Kidney epithelial cell (primary cell): ENCODE results near the gene ATXN2. TPM values are rescaled to one million over a fixed set of nuclear protein-coding genes. Genes with fewer than 3 reads are reported as not detected.
"Not testable (repeated sequence)": the region's sequence is repeated elsewhere in the genome, so short reads cannot be mapped to it uniquely, and the experiment has no call there.

Experiments
- DNase-seq: peaks from one replicate; pipeline ENCODE4 v3.0.0-alpha.2; 2010; ENCODE audit warnings: low read depth
- H3K27me3 ChIP-seq: 2 replicates; pipeline ENCODE4 v1.6.0; 2011; ENCODE audit warnings: low read length; ENCODE audit not compliant: control insufficient read depth, insufficient read depth
- H3K36me3 ChIP-seq: 2 replicates; pipeline ENCODE4 v1.5.1; 2011; ENCODE audit warnings: low read length; ENCODE audit not compliant: control insufficient read depth, insufficient read depth
- H3K4me3 ChIP-seq: 2 replicates; pipeline ENCODE4 v1.5.1; 2011; ENCODE audit warnings: low read depth, mild to moderate bottlenecking, control low read depth, low read length
- total RNA-seq: library from RNA; depleted of rRNA; stranded (reverse); fragments of >200 nt; gene quantifications from 2 replicates; pipeline ENCODE4 v1.2.3, GENCODE V29; 2015
- TF ChIP-seq, protein P1 (sequence below): IDR thresholded peaks from 2 replicates; pipeline ENCODE4 v1.5.1; 2011; ENCODE audit warnings: mild to moderate bottlenecking, moderate library complexity, low read length, control low read depth, inconsistent platforms; ENCODE audit not compliant: insufficient read depth, poor library complexity, severe bottlenecking

Gene ATXN2
- total RNA-seq, 1 donor from 2014 or later: 26.3 TPM

DNA sequence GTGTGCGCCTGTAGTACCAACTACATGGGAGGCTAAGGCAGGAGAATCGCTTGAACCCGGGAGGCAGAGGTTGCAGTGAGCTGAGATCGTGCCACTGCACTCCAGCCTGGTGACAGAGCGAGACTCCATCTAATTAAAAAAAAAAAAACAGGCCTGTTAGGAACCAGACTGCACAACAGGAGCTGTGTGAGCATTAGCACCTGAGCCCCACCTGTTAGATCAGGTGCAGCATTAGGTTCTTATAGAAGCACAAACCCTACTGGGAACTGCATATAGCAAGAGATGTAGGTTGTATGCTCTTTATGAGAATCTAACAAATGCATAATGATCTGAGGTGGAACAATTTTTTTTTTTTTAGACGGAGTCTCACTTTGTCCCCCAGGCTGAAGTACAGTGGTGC is 8.6 kb downstream of the ATXN2 start:
- Histone ChIP-seq H3K4me3 (no peak overlapping the region), H3K36me3 (no peaks in the 10 kb centered on the region), H3K27me3 (no peaks in the 10 kb centered on the region)
- DNase-seq: no peak
- TF ChIP-seq, protein P1, sequence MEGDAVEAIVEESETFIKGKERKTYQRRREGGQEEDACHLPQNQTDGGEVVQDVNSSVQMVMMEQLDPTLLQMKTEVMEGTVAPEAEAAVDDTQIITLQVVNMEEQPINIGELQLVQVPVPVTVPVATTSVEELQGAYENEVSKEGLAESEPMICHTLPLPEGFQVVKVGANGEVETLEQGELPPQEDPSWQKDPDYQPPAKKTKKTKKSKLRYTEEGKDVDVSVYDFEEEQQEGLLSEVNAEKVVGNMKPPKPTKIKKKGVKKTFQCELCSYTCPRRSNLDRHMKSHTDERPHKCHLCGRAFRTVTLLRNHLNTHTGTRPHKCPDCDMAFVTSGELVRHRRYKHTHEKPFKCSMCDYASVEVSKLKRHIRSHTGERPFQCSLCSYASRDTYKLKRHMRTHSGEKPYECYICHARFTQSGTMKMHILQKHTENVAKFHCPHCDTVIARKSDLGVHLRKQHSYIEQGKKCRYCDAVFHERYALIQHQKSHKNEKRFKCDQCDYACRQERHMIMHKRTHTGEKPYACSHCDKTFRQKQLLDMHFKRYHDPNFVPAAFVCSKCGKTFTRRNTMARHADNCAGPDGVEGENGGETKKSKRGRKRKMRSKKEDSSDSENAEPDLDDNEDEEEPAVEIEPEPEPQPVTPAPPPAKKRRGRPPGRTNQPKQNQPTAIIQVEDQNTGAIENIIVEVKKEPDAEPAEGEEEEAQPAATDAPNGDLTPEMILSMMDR: no peak

DNA sequence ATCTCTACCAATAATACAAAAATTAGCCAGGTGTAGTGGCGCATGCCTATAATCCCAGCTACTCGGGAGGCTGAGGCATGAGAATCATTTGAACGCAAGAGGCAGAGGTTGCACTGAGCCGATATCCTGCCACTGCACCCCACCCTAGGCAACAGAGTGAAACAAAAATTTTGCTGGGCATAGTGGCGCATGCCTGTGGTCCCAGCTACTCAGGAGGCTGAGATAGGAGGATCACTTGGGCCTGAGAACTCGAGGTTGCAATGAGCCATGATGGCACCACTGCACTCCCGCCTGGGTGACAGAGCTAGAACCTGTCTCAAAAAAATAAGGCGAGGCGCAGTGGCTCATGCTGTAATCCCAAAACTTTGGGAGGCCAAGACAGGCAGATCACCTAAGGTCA is 9.5 kb downstream of the ATXN2 start:
- DNase-seq: no peak
- TF ChIP-seq, protein P1: no peak
- no peak overlapping the region for H3K4me3 ChIP-seq
- H3K27me3 ChIP-seq: no peaks in the 10 kb centered on the region
- no peaks in the 10 kb centered on the region for H3K36me3 ChIP-seq

DNA sequence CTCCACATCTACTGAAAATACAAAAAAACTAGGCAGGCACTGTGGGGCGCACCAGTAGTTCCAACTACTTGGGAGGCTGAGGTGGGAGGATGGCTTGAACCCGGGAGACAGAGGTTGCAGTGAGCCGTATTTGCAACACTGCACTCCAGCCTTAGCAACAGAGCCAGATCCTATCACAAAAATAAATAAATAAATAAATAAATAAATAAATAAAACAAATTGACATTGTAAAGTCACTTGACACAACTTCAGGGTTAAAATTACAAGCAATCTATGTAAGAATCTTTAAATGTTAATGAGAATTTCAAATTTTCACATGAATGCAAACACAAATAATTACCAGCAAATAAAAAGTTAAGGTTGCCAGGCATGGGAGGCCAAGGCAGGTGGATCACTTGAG is 11.1 kb downstream of the ATXN2 start:
- H3K36me3 ChIP-seq: no peaks in the 10 kb centered on the region
- TF ChIP-seq, protein P1: no peak
- DNase-seq: no peak

DNA sequence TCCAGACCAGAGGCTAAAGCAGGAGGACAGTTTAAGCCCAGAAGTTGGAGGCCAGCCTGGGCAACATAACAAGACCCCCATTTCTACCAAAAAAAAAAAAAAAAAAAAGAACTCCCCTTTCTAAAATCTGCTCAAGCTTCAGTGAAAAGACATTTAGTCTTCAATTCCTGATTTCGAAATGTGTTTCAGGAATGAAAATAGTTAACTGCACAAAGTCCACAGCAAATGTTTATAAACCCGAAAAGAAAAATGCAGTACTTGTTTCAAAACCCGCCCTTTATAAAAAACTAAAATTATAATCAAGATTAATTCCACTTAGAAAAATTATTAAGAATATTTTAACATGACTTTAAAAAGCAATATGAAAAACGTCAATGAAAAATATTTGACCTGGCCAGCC is 12.1 kb downstream of the ATXN2 start:
- TF ChIP-seq, protein P1: no peak

More for the DNA sequence above, 11.1 kb downstream of the ATXN2 start:
- Histone ChIP-seq H3K4me3 (no peak overlapping the region), H3K27me3 (no peaks in the 10 kb centered on the region)

DNA sequence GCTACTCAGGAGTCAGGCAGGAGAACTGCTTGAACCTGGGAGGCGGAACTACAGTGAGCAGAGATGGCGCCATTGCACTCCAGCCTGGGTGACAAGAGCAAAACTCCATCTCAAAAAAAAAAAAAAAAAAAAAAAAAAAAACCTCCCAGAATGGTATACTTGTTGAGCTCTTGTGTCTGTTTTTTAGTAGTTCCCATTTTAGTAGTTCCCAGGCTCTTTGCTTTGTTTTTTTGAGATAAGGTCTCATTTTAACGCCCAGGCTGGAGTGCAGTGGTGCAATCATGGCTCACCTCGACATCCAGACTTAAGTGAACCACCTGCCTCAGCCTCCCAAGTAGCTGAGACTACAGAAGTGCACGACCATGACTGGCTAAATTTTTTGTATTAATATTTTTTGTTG is 13.4 kb downstream of the ATXN2 start:
- no peak for DNase-seq
- Histone ChIP-seq H3K36me3 (no peaks in the 10 kb centered on the region), H3K4me3 (no peak overlapping the region), H3K27me3 (no peaks in the 10 kb centered on the region)
- TF ChIP-seq, protein P1: no peak

More for the DNA sequence above, 12.1 kb downstream of the ATXN2 start:
- H3K27me3 ChIP-seq: no peaks in the 10 kb centered on the region
- no peak for DNase-seq
- no peaks in the 10 kb centered on the region for H3K36me3 ChIP-seq
- H3K4me3 ChIP-seq: no peak overlapping the region

DNA sequence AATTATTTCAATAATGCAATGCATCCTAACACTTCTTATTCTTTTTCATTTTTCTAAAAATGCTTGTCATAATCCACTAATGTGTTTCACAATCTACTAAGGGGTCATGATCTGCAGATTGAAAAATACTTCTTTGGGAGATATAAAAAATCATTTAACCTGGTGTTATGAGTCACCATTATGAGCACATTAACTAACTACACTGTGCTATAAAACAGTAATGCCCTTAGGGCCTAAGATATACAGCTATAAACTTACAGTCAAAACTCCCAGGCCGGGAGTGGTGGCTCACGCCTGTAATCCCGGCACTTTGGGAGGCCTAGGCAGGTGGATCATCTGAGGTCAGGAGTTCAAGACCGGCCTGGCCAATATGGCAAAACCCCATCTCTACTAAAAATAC is 14.2 kb downstream of the ATXN2 start:
- Histone ChIP-seq H3K36me3 (no peaks in the 10 kb centered on the region), H3K27me3 (no peaks in the 10 kb centered on the region), H3K4me3 (no peak overlapping the region)
- no peak for DNase-seq
- TF ChIP-seq, protein P1: no peak

DNA sequence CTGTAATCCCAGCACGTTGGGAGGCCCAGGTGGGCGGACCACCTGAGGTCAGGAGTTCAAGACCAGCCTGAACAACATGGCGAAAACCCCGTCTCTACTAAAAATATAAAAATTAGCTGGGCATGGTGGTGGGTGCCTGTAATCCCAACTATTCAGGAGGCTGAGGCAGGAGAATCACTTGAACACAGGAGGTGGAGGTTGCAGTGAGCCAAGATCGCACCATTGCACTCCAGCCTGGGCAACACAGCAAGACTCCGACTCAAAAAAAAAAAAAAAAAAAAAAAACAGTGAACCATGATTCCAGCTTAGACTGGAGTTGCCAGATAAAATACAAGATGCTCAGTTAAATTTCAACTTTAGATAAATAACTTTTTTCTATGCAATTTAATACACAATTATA is 15.6 kb downstream of the ATXN2 start:
- H3K36me3 ChIP-seq, DNase-seq, H3K27me3 ChIP-seq, H3K4me3 ChIP-seq: not testable (repeated sequence)
